Mesothelial cell of epicardium (in vitro differentiated cells): ENCODE results near the gene TM4SF20. TPM values are rescaled to one million over a fixed set of nuclear protein-coding genes. Genes with fewer than 3 reads are reported as not detected.
"Not testable (repeated sequence)": the region's sequence is repeated elsewhere in the genome, so short reads cannot be mapped to it uniquely, and the experiment has no call there.

ENCODE experiments used
- DNase-seq, 2 experiments: peaks; one replicate each; pipeline ENCODE4 v3.0.0; 2021; ENCODE audit warnings: low spot score in 2 of 2; ENCODE audit not compliant: unreplicated experiment in 2 of 2
- H3K27ac Mint-ChIP-seq: 2 replicates; pipeline ENCODE4 v1.8.0; 2021; ENCODE audit warnings: mixed read lengths
- H3K27me3 Mint-ChIP-seq: 2 replicates; pipeline ENCODE4 v1.8.0; 2021; ENCODE audit warnings: low read depth, mixed read lengths
- H3K36me3 Mint-ChIP-seq: 2 replicates; pipeline ENCODE4 v1.8.0; 2021; ENCODE audit warnings: mixed read lengths
- H3K4me1 Mint-ChIP-seq: 2 replicates; pipeline ENCODE4 v1.8.0; 2021; ENCODE audit warnings: mixed read lengths
- H3K4me3 Mint-ChIP-seq: 2 replicates; pipeline ENCODE4 v1.8.0; 2021; ENCODE audit warnings: mild to moderate bottlenecking, moderate library complexity, mixed read lengths
- H3K9me3 Mint-ChIP-seq: 2 replicates; pipeline ENCODE4 v1.8.0; 2021; ENCODE audit warnings: mixed read lengths
- CTCF ChIP-seq: fragments of 200-600 bp; sonication (generic); IDR thresholded peaks from one replicate; pipeline ENCODE4 v1.5.0; 2021; ENCODE audit warnings: antibody characterized with exemption; ENCODE audit not compliant: unreplicated experiment
- total RNA-seq: library from RNA; stranded (reverse); gene quantifications from 3 replicates; pipeline ENCODE4 v1.2.1, GENCODE V29; 2021

Gene TM4SF20
- total RNA-seq, 1 donor from 2014 or later: not detected

GRCh38 chr2:227370092-227370491 is 9.0 kb downstream of the TM4SF20 start:
- DNase-seq: no peak
- no peak for TF ChIP-seq CTCF
- Mint-ChIP-seq H3K27ac (no peak overlapping the region), H3K9me3 (no peaks in the 10 kb centered on the region), H3K36me3 (no peaks in the 10 kb centered on the region), H3K27me3 (no peaks in the 10 kb centered on the region), H3K4me3 (no peak overlapping the region), H3K4me1 (peaks cover 12% of the 10 kb centered on the region)

GRCh38 chr2:227368574-227368973 is 10.5 kb downstream of the TM4SF20 start:
- Mint-ChIP-seq H3K36me3 (no peaks in the 10 kb centered on the region), H3K4me1 (peaks cover 18% of the 10 kb centered on the region), H3K9me3 (no peaks in the 10 kb centered on the region), H3K27ac (no peak overlapping the region), H3K27me3 (no peaks in the 10 kb centered on the region), H3K4me3 (no peak overlapping the region)
- no peak for TF ChIP-seq CTCF
- DNase-seq: no peak

DNA sequence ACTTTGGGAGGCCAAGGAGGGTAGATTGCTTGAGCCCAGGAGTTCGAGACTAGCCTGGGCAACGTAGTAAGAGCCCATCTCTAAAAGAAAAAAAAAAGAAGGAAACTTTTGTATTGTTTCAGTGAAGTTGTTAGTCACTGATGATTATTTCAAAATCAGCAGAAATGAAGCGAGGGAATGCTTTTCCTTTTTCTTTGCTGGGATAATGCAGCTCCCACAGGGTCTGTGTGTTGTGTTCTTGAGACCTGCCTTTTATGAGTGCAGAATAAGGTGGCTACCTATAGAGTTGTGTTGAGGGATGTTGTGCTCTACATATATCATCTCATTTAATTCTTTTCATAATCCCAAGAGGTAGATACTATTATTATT is 11.7 kb downstream of the TM4SF20 start:
- Mint-ChIP-seq H3K36me3 (no peaks in the 10 kb centered on the region), H3K27ac (no peak overlapping the region), H3K27me3 (no peaks in the 10 kb centered on the region), H3K4me1 (peaks cover 18% of the 10 kb centered on the region), H3K9me3 (no peaks in the 10 kb centered on the region), H3K4me3 (no peak overlapping the region)
- no peak for DNase-seq
- TF ChIP-seq CTCF: no peak

- Mint-ChIP-seq H3K36me3 (no peaks in the 10 kb centered on the region), H3K27me3 (no peaks in the 10 kb centered on the region), H3K27ac (peak overlapping the region; percentile 28)
Observed at GRCh38 chr2:227366769-227367426, 12.2 kb downstream of the TM4SF20 start.

GRCh38 chr2:227365833-227366232 is 13.3 kb downstream of the TM4SF20 start:
- TF ChIP-seq CTCF: no peak
- Mint-ChIP-seq H3K4me3 (no peak overlapping the region), H3K27ac (no peak overlapping the region), H3K36me3 (no peaks in the 10 kb centered on the region), H3K27me3 (no peaks in the 10 kb centered on the region), H3K4me1 (peaks cover 18% of the 10 kb centered on the region), H3K9me3 (no peaks in the 10 kb centered on the region)
- no peak for DNase-seq

More at GRCh38 chr2:227366769-227367426, 12.2 kb downstream of the TM4SF20 start:
- DNase-seq: no peak
- H3K9me3 Mint-ChIP-seq: no peaks in the 10 kb centered on the region
- H3K4me1 Mint-ChIP-seq: peaks cover 18% of the 10 kb centered on the region
- TF ChIP-seq CTCF: no peak
- H3K4me3 Mint-ChIP-seq: no peak overlapping the region

DNA sequence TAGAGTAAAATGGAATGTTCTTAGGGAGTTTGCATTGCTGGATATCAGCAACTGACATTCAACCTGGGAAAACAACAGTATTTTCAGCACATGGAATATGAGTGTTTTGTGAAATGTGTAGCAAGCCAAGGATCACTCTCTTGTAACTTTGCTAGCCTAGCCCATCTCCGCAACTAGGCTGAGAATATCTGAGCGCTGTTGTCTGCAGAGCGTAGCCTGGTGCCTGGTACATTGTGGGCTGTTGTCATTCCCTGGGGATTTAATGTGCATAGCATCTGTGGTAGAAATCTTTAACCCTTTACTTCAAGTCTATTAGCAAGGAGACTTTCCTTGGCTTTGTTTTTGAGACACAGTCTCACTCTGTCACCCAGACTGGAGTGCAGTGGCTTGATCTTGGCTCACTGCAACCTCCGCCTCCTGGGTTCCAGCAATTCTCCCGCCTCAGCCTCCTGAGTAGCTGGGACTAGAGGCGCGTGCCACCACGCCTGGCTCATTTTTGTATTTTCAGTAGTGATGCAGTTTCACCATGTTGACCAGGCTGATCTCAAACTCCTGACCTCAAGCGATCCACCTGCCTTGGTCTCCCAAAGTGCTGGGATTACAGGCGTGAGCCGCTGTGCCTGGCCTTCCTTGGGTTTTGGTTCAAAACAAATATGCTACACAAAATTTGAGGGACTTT is 14.4 kb downstream of the TM4SF20 start:
- peaks cover 18% of the 10 kb centered on the region for H3K4me1 Mint-ChIP-seq
- peak overlapping the region; percentile 82 for H3K27ac Mint-ChIP-seq
- not testable (repeated sequence) for H3K9me3 Mint-ChIP-seq, DNase-seq, H3K27me3 Mint-ChIP-seq, H3K36me3 Mint-ChIP-seq, H3K4me3 Mint-ChIP-seq
